ENCODE results near the gene RPL28.

GRCh38 chr19:55442372-55442961, 56.7 kb downstream of the RPL28 start:
- TF ChIP-seq EZH2 (IDR thresholded peaks at IDR 0.05): no peak
- no peak for TF ChIP-seq CTCF (IDR thresholded peaks at IDR 0.05)
